ENCODE data around the gene IKZF3. TPM values are rescaled to one million over a fixed set of nuclear protein-coding genes. Genes with fewer than 3 reads are reported as not detected.
"Not testable (repeated sequence)": the region's sequence is repeated elsewhere in the genome, so short reads cannot be mapped to it uniquely, and the experiment has no call there.

The IKZF3 gene
- total RNA-seq, 1 experiment from 2014 or later: not detected

- intact Hi-C loops (cut with micrococcal nuclease): no loop called here
- DNase-seq (no peak), ATAC-seq (no peak)
- BruUV-seq (replicated peaks): no TSS peak
- Histone ChIP-seq H3K4me1 (ENCODE audit: insufficient read depth, low read length) (no peaks in the 10 kb centered on the region), H3K27ac (ENCODE audit: low read length) (no peak overlapping the region), H3K4me2 (ENCODE audit: low read length) (no peak overlapping the region), H2AFZ (ENCODE audit: low read length) (no peak overlapping the region), H3K9me2 (replicated peaks; ENCODE audit: low read length) (no peaks in the 10 kb centered on the region), H3F3A (ENCODE audit: low read length, unreplicated experiment) (no peaks in the 10 kb centered on the region), H3K27me3 (ENCODE audit: low read length) (no peaks in the 10 kb centered on the region), H3K9me3 (ENCODE audit: low read length) (no peaks in the 10 kb centered on the region), H4K20me1 (ENCODE audit: low read length) (no peaks in the 10 kb centered on the region), H3K36me3 (ENCODE audit: low read depth, low read length) (no peaks in the 10 kb centered on the region), H3K79me2 (ENCODE audit: low read length) (no peaks in the 10 kb centered on the region), H3K9ac (ENCODE audit: low read length) (no peak overlapping the region), H3K4me3 (ENCODE audit: low read length) (no peak overlapping the region)
- ChIA-PET CTCF (no interaction called here), POLR2A (ENCODE audit: unreplicated experiment) (no interaction called here)
- TF ChIP-seq EZH2 (IDR thresholded peaks at IDR 0.05; ENCODE audit: low read length, unreplicated experiment) (no peak), EZH2phosphoT487 (IDR thresholded peaks at IDR 0.05; ENCODE audit: borderline replicate concordance, low read length) (no peak), CTCF (conservative IDR thresholded peaks at IDR 0.05; ENCODE audit: low read depth, low read length) (no peak)
Observed at GRCh38 chr17:39854909-39855308, 9.2 kb downstream of the IKZF3 start.

GRCh38 chr17:39852239-39852638 lies 11.9 kb downstream of the IKZF3 start:
- Histone ChIP-seq H2AFZ (ENCODE audit: low read length) (no peak overlapping the region), H3K4me2 (ENCODE audit: low read length) (no peak overlapping the region), H3K27me3 (ENCODE audit: low read length) (0 out of 2 replicates have a peak, but pooled peaks cover 3% of the 10 kb centered on the region), H3K9me3 (ENCODE audit: low read length) (no peaks in the 10 kb centered on the region), H3F3A (ENCODE audit: low read length, unreplicated experiment) (no peaks in the 10 kb centered on the region), H3K9me2 (replicated peaks; ENCODE audit: low read length) (no peaks in the 10 kb centered on the region), H3K27ac (ENCODE audit: low read length) (no peak overlapping the region), H3K4me1 (ENCODE audit: insufficient read depth, low read length) (no peaks in the 10 kb centered on the region), H3K4me3 (ENCODE audit: low read length) (no peak overlapping the region), H3K9ac (ENCODE audit: low read length) (no peak overlapping the region), H4K20me1 (ENCODE audit: low read length) (no peaks in the 10 kb centered on the region), H3K79me2 (ENCODE audit: low read length) (no peaks in the 10 kb centered on the region), H3K36me3 (ENCODE audit: low read depth, low read length) (no peaks in the 10 kb centered on the region)
- ATAC-seq (no peak), DNase-seq (no peak)
- CTCF ChIA-PET: no interaction called here
- TF ChIP-seq EZH2phosphoT487 (IDR thresholded peaks at IDR 0.05; ENCODE audit: borderline replicate concordance, low read length) (no peak), CTCF (conservative IDR thresholded peaks at IDR 0.05; ENCODE audit: low read depth, low read length) (no peak), EZH2 (IDR thresholded peaks at IDR 0.05; ENCODE audit: low read length, unreplicated experiment) (no peak)
- POLR2A ChIA-PET (ENCODE audit: unreplicated experiment): no interaction called here
- BruUV-seq (replicated peaks): no TSS peak
- intact Hi-C loops (cut with micrococcal nuclease): no loop called here

- peaks cover 12% of the 10 kb centered on the region; the same call in 1 of the 2 replicates for H3K27me3 ChIP-seq (ENCODE audit: low read length)
- DNase-seq; H3K27ac ChIP-seq (ENCODE audit: low read length); intact Hi-C loops (cut with micrococcal nuclease); H3K4me3 ChIP-seq (ENCODE audit: low read length); H2AFZ ChIP-seq (ENCODE audit: low read length); CTCF ChIA-PET; H3K36me3 ChIP-seq (ENCODE audit: low read depth, low read length); POLR2A ChIA-PET (ENCODE audit: unreplicated experiment); BruUV-seq (replicated peaks); H3K9me3 ChIP-seq (ENCODE audit: low read length); H3K9me2 ChIP-seq (replicated peaks; ENCODE audit: low read length); H3K4me2 ChIP-seq (ENCODE audit: low read length); ATAC-seq; H3F3A ChIP-seq (ENCODE audit: low read length, unreplicated experiment); H3K4me1 ChIP-seq (ENCODE audit: insufficient read depth, low read length); H3K9ac ChIP-seq (ENCODE audit: low read length); H4K20me1 ChIP-seq (ENCODE audit: low read length); H3K79me2 ChIP-seq (ENCODE audit: low read length): not testable (repeated sequence)
Observed at GRCh38 chr17:39850186-39850585, 13.9 kb downstream of the IKZF3 start.
